K562 (cell line): ENCODE results near the gene CTSW. TPM values are rescaled to one million over a fixed set of nuclear protein-coding genes. Genes with fewer than 3 reads are reported as not detected.

Experiments used
- ATAC-seq: fragments of 200-7000 bp; cut with Tn5 transposase; 3 replicates; pipeline ENCODE4 v1.9.1; 2020; ENCODE audit warnings: moderate library complexity
- BruUV-seq: library from RNA; stranded (reverse); fragments of 400-500 nt; replicated peaks from 2 replicates; lab custom pipeline; 2021; lab: Mats Ljungman, UMichigan
- CTCF ChIA-PET: fragments of 300-600 bp; formaldehyde crosslinking; extraction: SDS; loops from one replicate; lab custom pipeline; 2021; ENCODE audit warnings: low intra/inter-chr PET ratio; lab: Yijun Ruan, JAX
- POLR2A ChIA-PET: fragments of 300-600, 350-650 bp; sonication (Branson Sonifier 250); formaldehyde crosslinking; extraction: SDS; loops from one replicate; lab custom pipeline; 2021; ENCODE audit warnings: antibody characterized with exemption, inconsistent platforms; lab: Yijun Ruan, JAX
- DNase-seq, 4 experiments: peaks; one replicate each; pipeline versions ENCODE4 v3.0.0 to v3.0.0-alpha.2; 2011 to 2018; ENCODE audit warnings: low spot score in 3 of 4, mixed read lengths in 3 of 4; ENCODE audit errors: extremely low read depth in 1 of 4
- FAIRE-seq: peaks from 2 replicates; lab custom pipeline; 2011; peaks lifted over from hg19 to GRCh38; lab: Jason Lieb, UNC
- H2AFZ ChIP-seq: 2 replicates; pipeline ENCODE4 v1.6.0; 2011; ENCODE audit warnings: low read depth, low read length, control low read depth, inconsistent platforms
- H3K27ac ChIP-seq: fragments of 200-600 bp; 3 replicates; pipeline ENCODE4 v1.8.0; 2011; ENCODE audit warnings: low read depth, mild to moderate bottlenecking, control low read depth, inconsistent platforms, low read length, moderate library complexity, mixed read lengths; ENCODE audit errors: extremely low read depth
- H3K27me3 ChIP-seq, 2 experiments: fragments of 300-600 bp in 1 of 2; 2 replicates in 1 of 2; 3 replicates in 1 of 2; pipeline versions ENCODE4 v1.6.0 to v1.8.0; 2011; ENCODE audit warnings: inconsistent platforms in 2 of 2, low read length in 2 of 2, mild to moderate bottlenecking in 1 of 2, mixed read lengths in 1 of 2, moderate library complexity in 1 of 2; ENCODE audit not compliant: control insufficient read depth in 2 of 2, insufficient read depth in 2 of 2
- H3K36me3 ChIP-seq: fragments of 300-600 bp; 3 replicates; pipeline ENCODE4 v1.8.0; 2011; ENCODE audit warnings: mild to moderate bottlenecking, low read length, inconsistent platforms; ENCODE audit not compliant: control insufficient read depth, insufficient read depth
- H3K4me1 ChIP-seq, 2 experiments: fragments of 200-600 bp in 1 of 2; replicated peaks in 1 of 2; 2 replicates in 1 of 2; 3 replicates in 1 of 2; pipeline versions ENCODE4 v1.5.1 to v1.8.0; 2011; ENCODE audit warnings: inconsistent platforms in 2 of 2, low read length in 2 of 2, mild to moderate bottlenecking in 1 of 2, mixed read lengths in 1 of 2, moderate library complexity in 1 of 2; ENCODE audit not compliant: control insufficient read depth in 2 of 2, insufficient read depth in 2 of 2
- H3K4me2 ChIP-seq: 2 replicates; pipeline ENCODE4 v1.6.1; 2011; ENCODE audit warnings: low read length, control low read depth, inconsistent platforms, mixed read lengths; ENCODE audit not compliant: insufficient read depth
- H3K4me3 ChIP-seq: fragments of 200-600 bp; sonication (generic), shearing (Covaris generic); 2 replicates; pipeline ENCODE4 v1.5.1; 2016; ENCODE audit warnings: control low read depth, inconsistent platforms
- H3K79me2 ChIP-seq: fragments of 200-600 bp; 3 replicates; pipeline ENCODE4 v1.8.0; 2011; ENCODE audit warnings: low read length, inconsistent platforms; ENCODE audit not compliant: control insufficient read depth, insufficient read depth
- H3K9ac ChIP-seq, 2 experiments: 2 replicates each; pipeline versions ENCODE4 v1.6.0 to v1.6.1; 2011; ENCODE audit warnings: low read depth in 2 of 2, low read length in 2 of 2, control low read depth in 1 of 2, inconsistent platforms in 1 of 2, mild to moderate bottlenecking in 1 of 2, mixed read lengths in 1 of 2; ENCODE audit not compliant: insufficient read depth in 1 of 2
- H3K9me1 ChIP-seq: one replicate; pipeline ENCODE4 v1.6.0; 2011; ENCODE audit warnings: inconsistent platforms, mild to moderate bottlenecking, low read length, moderate library complexity; ENCODE audit not compliant: control insufficient read depth, insufficient read depth
- H3K9me3 ChIP-seq: replicated peaks from 2 replicates; pipeline ENCODE4 v1.5.1; 2011; ENCODE audit warnings: low read depth, low read length, inconsistent platforms; ENCODE audit not compliant: control insufficient read depth, insufficient read depth
- H4K20me1 ChIP-seq: replicated peaks from 2 replicates; pipeline ENCODE4 v1.6.1; 2011; ENCODE audit warnings: low read length, inconsistent platforms, mixed read lengths; ENCODE audit not compliant: control insufficient read depth, insufficient read depth
- ARID4B ChIP-seq: sonication (generic); formaldehyde crosslinking; IDR thresholded peaks from 2 replicates; pipeline ENCODE4 v1.8.0; 2022; ENCODE audit warnings: mild to moderate bottlenecking, missing genetic modification reagents
- BCL6 ChIP-seq: fragments of 250-450 bp; sonication (Bioruptor Pico); IDR thresholded peaks from 2 replicates; pipeline ENCODE4 v1.4.0; 2020
- BCOR ChIP-seq: fragments of 450-650 bp; IDR thresholded peaks from 2 replicates; pipeline ENCODE4 v1.6.1; 2016
- CBX8 ChIP-seq: fragments of 200-600 bp; sonication (generic); IDR thresholded peaks from 2 replicates; pipeline ENCODE4 v1.6.1; 2012; ENCODE audit warnings: borderline replicate concordance, mixed run types, low read depth, mild to moderate bottlenecking, moderate library complexity, mixed read lengths, low read length, control low read depth, inconsistent platforms; ENCODE audit not compliant: poor library complexity, severe bottlenecking; ENCODE audit errors: extremely low read depth
- CHD4 ChIP-seq: fragments of 200-600 bp; sonication (generic); IDR thresholded peaks from 3 replicates; pipeline ENCODE4 v1.6.1; 2012; ENCODE audit warnings: low read depth, mild to moderate bottlenecking, mixed read lengths, low read length, inconsistent platforms; ENCODE audit not compliant: insufficient read depth, insufficient replicate concordance, poor library complexity, severe bottlenecking
- ETV1 ChIP-seq: fragments of 450-650 bp; conservative IDR thresholded peaks from 2 replicates; pipeline ENCODE4 v1.6.1; 2016; ENCODE audit warnings: missing genetic modification characterization, control low read depth, low read depth, missing compliant biosample characterization
- HNRNPK ChIP-seq: fragments of 200-400 bp; formaldehyde crosslinking; IDR thresholded peaks from one replicate; pipeline ENCODE4 v1.6.1; 2018; ENCODE audit warnings: mild to moderate bottlenecking, low read depth, low read length; ENCODE audit not compliant: poor library complexity, severe bottlenecking
- JUN ChIP-seq, 2 experiments: sonication (generic) in 1 of 2; formaldehyde crosslinking in 1 of 2; IDR thresholded peaks; 2 replicates each; pipeline versions ENCODE4 v1.6.1 to v1.8.0; 2012 to 2022; ENCODE audit warnings: borderline replicate concordance in 2 of 2, mild to moderate bottlenecking in 2 of 2, improper control_type of control experiment in 1 of 2, low read depth in 1 of 2, low read length in 1 of 2, missing genetic modification reagents in 1 of 2
- NCOA1 ChIP-seq: fragments of 450-650 bp; IDR thresholded peaks from 2 replicates; pipeline ENCODE4 v1.6.1; 2016; ENCODE audit warnings: low read depth
- POLR2A ChIP-seq: fragments of 450-650 bp; conservative IDR thresholded peaks from 2 replicates; pipeline ENCODE4 v1.6.1; 2016
- RBFOX2 ChIP-seq: fragments of 200-400 bp; formaldehyde crosslinking; IDR thresholded peaks from 2 replicates; pipeline ENCODE4 v1.6.1; 2017; ENCODE audit warnings: low read depth, mild to moderate bottlenecking, low read length, moderate library complexity
- RBM25 ChIP-seq: fragments of 200-400 bp; formaldehyde crosslinking; IDR thresholded peaks from 2 replicates; pipeline ENCODE4 v1.6.1; 2018; ENCODE audit warnings: low read length, low read depth, moderate library complexity; ENCODE audit not compliant: severe bottlenecking
- TAF9B ChIP-seq: fragments of 450-650 bp; IDR thresholded peaks from 2 replicates; pipeline ENCODE4 v1.6.1; 2018; ENCODE audit warnings: mild to moderate bottlenecking; ENCODE audit not compliant: partially characterized antibody
- ZFP1 ChIP-seq: fragments of 450-650 bp; formaldehyde crosslinking; IDR thresholded peaks from 2 replicates; pipeline ENCODE4 v1.4.0; 2020; ENCODE audit warnings: mild to moderate bottlenecking, mixed read lengths
- ZFP36 ChIP-seq: fragments of 150-350 bp; IDR thresholded peaks from 2 replicates; pipeline ENCODE4 v1.6.1; 2018; ENCODE audit warnings: low read length, low read depth; ENCODE audit not compliant: partially characterized antibody
- ZNF121 ChIP-seq: sonication (generic); formaldehyde crosslinking; conservative IDR thresholded peaks from 2 replicates; pipeline ENCODE4 v1.8.0; 2022; ENCODE audit warnings: missing genetic modification reagents
- ZNF184 ChIP-seq: sonication (generic); formaldehyde crosslinking; IDR thresholded peaks from 2 replicates; pipeline ENCODE4 v1.5.0; 2020; ENCODE audit warnings: missing genetic modification reagents
- ZNF23 ChIP-seq: fragments of 250-450 bp; sonication (Bioruptor Pico); IDR thresholded peaks from 2 replicates; pipeline ENCODE4 v1.4.0; 2020; ENCODE audit warnings: mild to moderate bottlenecking
- ZNF445 ChIP-seq: fragments of 250-450 bp; sonication (Bioruptor Pico); IDR thresholded peaks from 2 replicates; pipeline ENCODE4 v1.4.0; 2020; ENCODE audit warnings: low read depth, mild to moderate bottlenecking, moderate library complexity
- WGBS: fragments of 100-300 bp; shearing (Covaris generic); methylation state at CpG from one replicate; pipeline ENCODE4 v1.1.6; 2016; ENCODE audit warnings: low coverage, mixed read lengths; ENCODE audit not compliant: insufficient coverage; ENCODE audit errors: missing lambda C conversion rate; 5-methylcytosine and 5-hydroxymethylcytosine counted together
- in situ Hi-C: fragments of 300-500 bp; cut with MboI; formaldehyde crosslinking; loops from 4 replicates; pipeline ENCODE4 v1.15.0; 2018; ENCODE audit warnings: inconsistent platforms, mixed read lengths
- intact Hi-C: fragments of 100-400 bp; cut with micrococcal nuclease; formaldehyde crosslinking; loops from 2 replicates; pipeline ENCODE4 v1.14.2; 2022
- polyA plus RNA-seq, 8 experiments: library from polyadenylated mRNA; depleted of rRNA in 4 of 8; stranded (reverse) in 5 of 8; unstranded in 3 of 8; fragments of >200 nt; fragmentation: Nextera tagmentation in 2 of 8; fragmentation: Illumina TruSeq in 1 of 8; extraction: Ambion mirVana in 2 of 8; extraction: Trizol in 1 of 8; gene quantifications; 2 replicates each; pipeline versions ENCODE4 v1.2.1 to v1.2.3, GENCODE V29; 2011 to 2014; ENCODE audit warnings: inconsistent platforms in 1 of 8, missing spikeins in 1 of 8
- total RNA-seq, 7 experiments: library from RNA; depleted of rRNA in 6 of 7; stranded (reverse); fragments of >200 nt in 6 of 7; fragmentation: Illumina TruSeq in 2 of 7; extraction: Trizol in 2 of 7; gene quantifications; 2 replicates each; pipeline versions ENCODE4 v1.2.1 to v1.2.3, GENCODE V29; 2011 to 2021; ENCODE audit warnings: low replicate concordance in 1 of 7

Gene CTSW
- total and polyA plus RNA-seq, 9 of the 15 experiments (the other 6 are each of a cell fraction or from before 2014, with no cell fraction given), result 0.04 TPM; not detected in 8

GRCh38 chr11:65897020-65897471, 17.4 kb downstream of the CTSW start:
- POLR2A ChIA-PET, result interaction anchor here (1.0 to 8.0 kb wide), 6 partner anchors 7 to 65 kb away, joined by 4 to 136 read pairs (median 8); partner anchors contain the start of genes CCDC85B and FIBP
- no peak overlapping the region for H3K4me2 ChIP-seq
- peaks cover 77% of the 10 kb centered on the region for H3K79me2 ChIP-seq
- H3K27me3 ChIP-seq, result no peaks in the 10 kb centered on the region
- no TSS peak for BruUV-seq
- DNase-seq (no peak), FAIRE-seq (no peak), ATAC-seq (no peak)
- CTCF ChIA-PET, result no interaction called here
- H3K9ac ChIP-seq, result peak overlapping the region in 1 of 2 experiments; percentile 73; a peak in 1 of 4 replicates
- peaks cover 70% of the 10 kb centered on the region for H3K36me3 ChIP-seq
- in situ Hi-C loops, result no loop called here
- no peak overlapping the region for H2AFZ ChIP-seq
- 85% methylated on average over 3 of the region's 4 CpGs for WGBS
- H3K9me1 ChIP-seq, result no peaks in the 10 kb centered on the region
- H3K9me3 ChIP-seq, result no peaks in the 10 kb centered on the region
- no peak overlapping the region for H3K4me3 ChIP-seq
- intact Hi-C loops, result no loop called here
- peak overlapping the region; percentile 36; the same call in 2 of the 3 replicates for H3K27ac ChIP-seq
- peaks cover 33% of the 10 kb centered on the region for H4K20me1 ChIP-seq
- H3K4me1 ChIP-seq, result peaks cover 45 to 69% of the 10 kb centered on the region in 2 experiments
- TF ChIP-seq CBX8 (no peak), TAF9B (no peak), HNRNPK (no peak), ARID4B (CRISPR knock-in tag) (no peak), ZNF445 (CRISPR knock-in tag) (no peak), ZNF121 (CRISPR knock-in tag) (peak; percentile 88; the same call in 1 of the 2 replicates), ZFP1 (no peak), ZFP36 (peak; percentile 43), ZNF23 (CRISPR knock-in tag) (no peak), ETV1 (tag) (no peak), CHD4 (no peak), BCOR (peak; percentile 55; the same call in 1 of the 2 replicates), BCL6 (CRISPR knock-in tag) (no peak), POLR2A (peak; percentile 52), RBM25 (peak; percentile 63), NCOA1 (no peak), JUN (IDR thresholded peaks at IDR 0.05; ENCODE audit: borderline replicate concordance, low read depth, low read length) (no peak), JUN (CRISPR knock-in tag; IDR thresholded peaks at IDR 0.05; ENCODE audit: borderline replicate concordance) (no peak), RBFOX2 (no peak; the same call in 1 of the 2 replicates), ZNF184 (CRISPR knock-in tag) (no peak)
